Neural cell (in vitro differentiated cells): Measurements from ENCODE around the gene ZFR2. TPM values are rescaled to one million over a fixed set of nuclear protein-coding genes. Genes with fewer than 3 reads are reported as not detected.
"Not testable (repeated sequence)": the region's sequence is repeated elsewhere in the genome, so short reads cannot be mapped to it uniquely, and the experiment has no call there.

Source experiments
- H2AFZ ChIP-seq: fragments of 200-600, 300-800 bp; sonication (generic), shearing (Covaris generic); 2 replicates; pipeline ENCODE4 v1.6.0; 2014; ENCODE audit warnings: low read depth, mild to moderate bottlenecking, antibody characterized with exemption, low read length, moderate library complexity
- H3F3A ChIP-seq: fragments of 200-600 bp; shearing (Covaris generic); 2 replicates; pipeline ENCODE4 v1.6.1; 2016; ENCODE audit warnings: mild to moderate bottlenecking, moderate library complexity, mixed read lengths, antibody characterized with exemption, low read length; ENCODE audit not compliant: insufficient read depth, poor library complexity, severe bottlenecking
- H3K27ac ChIP-seq: fragments of 200-600, 300-800 bp; sonication (generic), shearing (Covaris generic); 2 replicates; pipeline ENCODE4 v1.5.1; 2014; ENCODE audit warnings: mild to moderate bottlenecking, low read length, moderate library complexity
- H3K27me3 ChIP-seq: fragments of 300-800, 200-600 bp; sonication (generic), shearing (Covaris generic); 2 replicates; pipeline ENCODE4 v1.6.0; 2014; ENCODE audit warnings: mild to moderate bottlenecking, low read depth, low read length, moderate library complexity; ENCODE audit not compliant: insufficient read depth
- H3K36me3 ChIP-seq: fragments of 300-800, 200-600 bp; sonication (generic), shearing (Covaris generic); 2 replicates; pipeline ENCODE4 v1.5.1; 2014; ENCODE audit warnings: mild to moderate bottlenecking, antibody characterized with exemption, low read length, moderate library complexity; ENCODE audit not compliant: insufficient read depth
- H3K4me2 ChIP-seq: fragments of 300-800, 200-600 bp; sonication (generic), shearing (Covaris generic); 2 replicates; pipeline ENCODE4 v1.6.0; 2014; ENCODE audit warnings: mild to moderate bottlenecking, low read length
- H3K4me3 ChIP-seq: fragments of 300-800, 200-600 bp; sonication (generic), shearing (Covaris generic); 2 replicates; pipeline ENCODE4 v1.5.1; 2014; ENCODE audit warnings: mild to moderate bottlenecking, low read length, moderate library complexity
- H3K79me2 ChIP-seq: fragments of 200-600 bp; shearing (Covaris generic); replicated peaks from 2 replicates; pipeline ENCODE4 v1.6.0; 2014; ENCODE audit warnings: mild to moderate bottlenecking, low read length, moderate library complexity; ENCODE audit not compliant: insufficient read depth
- H3K9ac ChIP-seq: fragments of 300-800, 200-600 bp; sonication (generic), shearing (Covaris generic); 2 replicates; pipeline ENCODE4 v1.6.1; 2016; ENCODE audit warnings: mild to moderate bottlenecking, low read length, mixed read lengths
- H3K9me2 ChIP-seq: fragments of 200-600 bp; shearing (Covaris generic); 2 replicates; pipeline ENCODE4 v1.6.1; 2016; ENCODE audit warnings: mild to moderate bottlenecking, low read length, mixed read lengths; ENCODE audit not compliant: insufficient read depth
- H3K9me3 ChIP-seq: fragments of 200-600, 300-800 bp; sonication (generic), shearing (Covaris generic); 2 replicates; pipeline ENCODE4 v1.6.1; 2016; ENCODE audit warnings: mild to moderate bottlenecking, mixed run types, low read length, moderate library complexity, mixed read lengths
- H4K20me1 ChIP-seq: fragments of 200-600 bp; shearing (Covaris generic); 2 replicates; pipeline ENCODE4 v1.6.1; 2016; ENCODE audit warnings: mild to moderate bottlenecking, mixed run types; ENCODE audit not compliant: insufficient read depth
- CTCF ChIP-seq: fragments of 450-650 bp; IDR thresholded peaks from 2 replicates; pipeline ENCODE4 v1.5.1; 2014; ENCODE audit warnings: antibody characterized with exemption, mild to moderate bottlenecking, moderate library complexity; ENCODE audit not compliant: poor library complexity, severe bottlenecking
- EP300 ChIP-seq: fragments of 450-650 bp; conservative IDR thresholded peaks from 2 replicates; pipeline ENCODE4 v1.6.1; 2014; ENCODE audit warnings: antibody characterized with exemption, mild to moderate bottlenecking, moderate library complexity; ENCODE audit not compliant: poor library complexity, severe bottlenecking
- EZH2 ChIP-seq: fragments of 200-600, 300-800 bp; shearing (Covaris generic), sonication (generic); IDR thresholded peaks from 2 replicates; pipeline ENCODE4 v1.6.1; 2014; ENCODE audit warnings: antibody characterized with exemption, low read length, borderline replicate concordance, mild to moderate bottlenecking; ENCODE audit not compliant: insufficient read depth, poor library complexity, severe bottlenecking
- MXI1 ChIP-seq: fragments of 450-650 bp; conservative IDR thresholded peaks from 2 replicates; pipeline ENCODE4 v1.6.1; 2014; ENCODE audit warnings: antibody characterized with exemption, mild to moderate bottlenecking; ENCODE audit not compliant: poor library complexity, severe bottlenecking
- POLR2AphosphoS5 ChIP-seq: IDR thresholded peaks from 2 replicates; pipeline ENCODE4 v1.6.1; 2012
- RAD21 ChIP-seq: fragments of 450-650 bp; conservative IDR thresholded peaks from 2 replicates; pipeline ENCODE4 v1.6.1; 2014; ENCODE audit warnings: antibody characterized with exemption, mild to moderate bottlenecking, moderate library complexity
- SMC3 ChIP-seq: fragments of 450-650 bp; conservative IDR thresholded peaks from 2 replicates; pipeline ENCODE4 v1.6.1; 2014; ENCODE audit warnings: antibody characterized with exemption, mild to moderate bottlenecking, moderate library complexity; ENCODE audit not compliant: poor library complexity
- TAF1 ChIP-seq: IDR thresholded peaks from 2 replicates; pipeline ENCODE4 v1.6.1; 2012; ENCODE audit warnings: low read depth
- polyA plus RNA-seq: library from polyadenylated mRNA; depleted of rRNA; stranded (reverse); fragments of >200 nt; gene quantifications from 2 replicates; pipeline ENCODE4 v1.2.3, GENCODE V29; 2014
- TF ChIP-seq, protein P1 (sequence below): IDR thresholded peaks from 2 replicates; pipeline ENCODE4 v1.6.1; 2012; ENCODE audit warnings: borderline replicate concordance

ZFR2 gene
- polyA plus RNA-seq, 1 donor from 2014 or later, result 9.0 TPM

DNA sequence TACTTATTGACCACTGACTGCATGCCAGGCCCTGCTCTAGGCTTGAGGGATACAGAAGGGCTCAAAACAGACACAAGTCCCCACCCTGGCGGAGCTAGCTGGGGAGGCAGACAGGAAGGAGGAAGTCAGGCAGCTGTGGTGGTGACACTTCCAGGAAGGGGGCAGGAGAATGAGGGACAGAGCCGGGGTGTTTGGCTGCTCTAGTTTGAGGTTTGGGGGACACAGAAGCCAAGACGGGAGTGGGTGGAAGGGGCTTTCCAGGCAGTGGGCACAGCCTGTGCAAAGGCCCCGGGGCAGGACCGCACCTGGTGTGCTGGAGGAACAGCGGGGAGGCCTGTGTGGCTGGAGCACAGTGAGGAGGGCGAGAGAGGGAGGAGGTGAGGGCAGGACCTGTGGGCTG, 102.3 kb downstream of the ZFR2 start:
- Histone ChIP-seq H3K27me3 (no peaks in the 10 kb centered on the region), H3K4me2 (no peak overlapping the region), H4K20me1 (no peaks in the 10 kb centered on the region), H3K27ac (no peak overlapping the region), H3K9me3 (no peaks in the 10 kb centered on the region), H3K4me3 (no peak overlapping the region), H3F3A (no peaks in the 10 kb centered on the region), H3K36me3 (no peaks in the 10 kb centered on the region), H3K9me2 (no peaks in the 10 kb centered on the region), H3K9ac (no peak overlapping the region), H3K79me2 (no peaks in the 10 kb centered on the region), H2AFZ (no peak overlapping the region)
- TF ChIP-seq EZH2, result no peak
- no peak for TF ChIP-seq POLR2AphosphoS5
- TF ChIP-seq MXI1, result no peak
- no peak for TF ChIP-seq EP300
- TF ChIP-seq TAF1, result no peak

DNA sequence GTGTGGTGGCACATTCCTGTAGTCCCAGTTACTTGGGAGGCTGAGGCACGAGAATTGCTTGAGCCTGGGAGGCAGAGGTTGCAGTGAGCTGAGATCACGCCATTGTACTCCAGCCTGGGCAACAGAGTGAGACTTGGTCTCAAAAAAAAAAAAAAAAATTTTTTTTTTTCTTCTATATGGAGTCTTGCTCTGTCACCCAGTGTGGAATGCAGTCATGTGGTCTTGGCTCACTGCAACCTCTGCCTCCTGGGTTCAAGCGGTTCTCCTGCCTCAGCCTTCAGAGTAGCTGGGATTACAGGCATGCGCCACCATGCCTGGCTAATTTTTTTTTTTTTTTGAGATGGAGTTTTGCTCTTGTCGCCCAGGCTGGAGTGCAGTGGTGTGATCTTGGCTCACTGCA, 103.1 kb downstream of the ZFR2 start:
- not testable (repeated sequence) for H3F3A ChIP-seq, H3K9me2 ChIP-seq, H3K4me3 ChIP-seq, H3K79me2 ChIP-seq, H3K27ac ChIP-seq, H3K9ac ChIP-seq, H3K36me3 ChIP-seq, H3K4me2 ChIP-seq, H3K9me3 ChIP-seq, H4K20me1 ChIP-seq, H2AFZ ChIP-seq, H3K27me3 ChIP-seq

DNA sequence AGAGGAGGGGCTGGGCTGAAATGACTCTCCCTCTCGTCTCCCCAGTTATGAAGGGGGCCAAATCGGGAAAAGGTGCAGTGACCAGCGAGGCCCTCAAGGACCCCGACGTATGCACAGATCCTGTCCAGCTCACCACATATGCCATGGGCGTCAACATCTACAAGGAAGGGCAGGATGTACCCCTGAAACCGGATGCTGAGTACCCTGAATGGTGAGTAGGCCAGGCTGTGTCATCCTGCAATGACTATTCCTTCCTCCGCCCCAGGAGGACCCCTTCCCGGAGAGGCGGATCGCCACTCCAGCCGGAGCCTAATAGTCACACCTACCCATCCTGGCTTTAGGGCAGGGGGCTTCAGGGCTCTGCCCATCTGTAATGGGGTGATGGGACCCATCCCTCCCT, 103.7 kb downstream of the ZFR2 start:
- Histone ChIP-seq H3K36me3 (no peaks in the 10 kb centered on the region), H3K4me2 (no peak overlapping the region), H2AFZ (no peak overlapping the region), H3K79me2 (peaks cover 7% of the 10 kb centered on the region), H3K27ac (no peak overlapping the region), H3K4me3 (no peak overlapping the region), H3F3A (no peaks in the 10 kb centered on the region), H3K9me3 (no peaks in the 10 kb centered on the region), H3K27me3 (no peaks in the 10 kb centered on the region), H4K20me1 (no peaks in the 10 kb centered on the region), H3K9me2 (no peaks in the 10 kb centered on the region), H3K9ac (no peak overlapping the region)
- TF ChIP-seq, protein P1, sequence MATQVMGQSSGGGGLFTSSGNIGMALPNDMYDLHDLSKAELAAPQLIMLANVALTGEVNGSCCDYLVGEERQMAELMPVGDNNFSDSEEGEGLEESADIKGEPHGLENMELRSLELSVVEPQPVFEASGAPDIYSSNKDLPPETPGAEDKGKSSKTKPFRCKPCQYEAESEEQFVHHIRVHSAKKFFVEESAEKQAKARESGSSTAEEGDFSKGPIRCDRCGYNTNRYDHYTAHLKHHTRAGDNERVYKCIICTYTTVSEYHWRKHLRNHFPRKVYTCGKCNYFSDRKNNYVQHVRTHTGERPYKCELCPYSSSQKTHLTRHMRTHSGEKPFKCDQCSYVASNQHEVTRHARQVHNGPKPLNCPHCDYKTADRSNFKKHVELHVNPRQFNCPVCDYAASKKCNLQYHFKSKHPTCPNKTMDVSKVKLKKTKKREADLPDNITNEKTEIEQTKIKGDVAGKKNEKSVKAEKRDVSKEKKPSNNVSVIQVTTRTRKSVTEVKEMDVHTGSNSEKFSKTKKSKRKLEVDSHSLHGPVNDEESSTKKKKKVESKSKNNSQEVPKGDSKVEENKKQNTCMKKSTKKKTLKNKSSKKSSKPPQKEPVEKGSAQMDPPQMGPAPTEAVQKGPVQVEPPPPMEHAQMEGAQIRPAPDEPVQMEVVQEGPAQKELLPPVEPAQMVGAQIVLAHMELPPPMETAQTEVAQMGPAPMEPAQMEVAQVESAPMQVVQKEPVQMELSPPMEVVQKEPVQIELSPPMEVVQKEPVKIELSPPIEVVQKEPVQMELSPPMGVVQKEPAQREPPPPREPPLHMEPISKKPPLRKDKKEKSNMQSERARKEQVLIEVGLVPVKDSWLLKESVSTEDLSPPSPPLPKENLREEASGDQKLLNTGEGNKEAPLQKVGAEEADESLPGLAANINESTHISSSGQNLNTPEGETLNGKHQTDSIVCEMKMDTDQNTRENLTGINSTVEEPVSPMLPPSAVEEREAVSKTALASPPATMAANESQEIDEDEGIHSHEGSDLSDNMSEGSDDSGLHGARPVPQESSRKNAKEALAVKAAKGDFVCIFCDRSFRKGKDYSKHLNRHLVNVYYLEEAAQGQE, result no peak
- TF ChIP-seq MXI1 (no peak), RAD21 (no peak), EZH2 (no peak), SMC3 (no peak), CTCF (no peak), POLR2AphosphoS5 (no peak), TAF1 (no peak), EP300 (no peak)
